ENCODE data around the gene EFHD1. TPM values are rescaled to one million over a fixed set of nuclear protein-coding genes. Genes with fewer than 3 reads are reported as not detected.

The EFHD1 gene
- total and polyA plus RNA-seq, 2 of the 13 experiments (the other 11 are each of a cell fraction or from before 2014, with no cell fraction given), result 0.09 TPM; not detected in 1

DNA sequence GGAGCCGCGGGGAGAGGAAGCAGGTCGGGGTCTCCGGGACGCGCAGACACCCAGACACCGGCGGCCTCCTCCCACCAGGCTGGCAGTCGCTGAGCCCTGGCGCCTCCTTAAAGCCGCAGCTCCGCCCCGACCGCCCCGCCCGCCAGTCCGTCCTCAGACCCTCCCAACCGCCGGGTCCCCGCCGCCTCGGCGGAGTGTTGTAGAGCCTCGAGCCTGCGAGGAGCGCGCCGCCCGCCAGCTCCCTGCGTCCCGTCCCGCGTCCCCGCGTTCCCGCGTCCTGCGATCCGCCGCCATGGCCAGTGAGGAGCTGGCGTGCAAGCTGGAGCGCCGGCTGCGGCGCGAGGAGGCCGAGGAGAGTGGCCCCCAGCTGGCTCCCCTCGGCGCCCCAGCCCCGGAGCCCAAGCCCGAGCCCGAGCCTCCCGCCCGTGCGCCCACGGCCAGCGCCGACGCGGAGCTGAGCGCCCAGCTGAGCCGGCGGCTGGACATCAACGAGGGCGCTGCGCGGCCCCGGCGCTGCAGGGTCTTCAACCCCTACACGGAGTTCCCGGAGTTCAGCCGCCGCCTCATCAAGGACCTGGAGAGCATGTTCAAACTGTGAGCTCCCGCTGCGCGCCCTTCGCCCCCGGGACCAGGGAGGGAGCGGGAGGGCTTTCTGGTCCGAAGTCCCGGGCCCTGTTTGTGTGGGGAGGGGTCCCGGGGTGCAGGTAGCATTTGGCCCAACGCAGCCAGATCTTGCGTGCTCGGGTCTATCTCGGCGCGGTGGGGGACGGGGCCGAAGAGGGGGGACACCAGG lies at the start of gene EFHD1 (continued):
- TF ChIP-seq ZNF607 (CRISPR knock-in tag; IDR thresholded peaks at IDR 0.05; ENCODE audit: borderline replicate concordance) (peak; percentile 87), HMG20B (CRISPR knock-in tag; conservative IDR thresholded peaks at IDR 0.05) (no peak), ZNF510 (CRISPR knock-in tag; IDR thresholded peaks at IDR 0.05; ENCODE audit: low read depth) (peak; percentile 72; the same call in 1 of the 2 replicates), ERF (CRISPR knock-in tag; IDR thresholded peaks at IDR 0.05) (0 out of 2 replicates have a peak, but pooled peaks have one; percentile 49), KDM5B (CRISPR knock-in tag; IDR thresholded peaks at IDR 0.05; ENCODE audit: borderline replicate concordance) (peak; percentile 99), EZH2 (conservative IDR thresholded peaks at IDR 0.05; ENCODE audit: low read depth, low read length) (no peak; the same call in none of the 2 replicates), NRL (CRISPR knock-in tag; IDR thresholded peaks at IDR 0.05; ENCODE audit: borderline replicate concordance) (peak; percentile 78), HNRNPK (IDR thresholded peaks at IDR 0.05; ENCODE audit: low read depth, low read length, poor library complexity, severe bottlenecking) (peak; percentile 55), KLF6 (CRISPR knock-in tag; IDR thresholded peaks at IDR 0.05) (peak; percentile 93), ZBTB7B (CRISPR knock-in tag; IDR thresholded peaks at IDR 0.05) (0 out of 2 replicates have a peak, but pooled peaks have one; percentile 27), NFYC (CRISPR knock-in tag; IDR thresholded peaks at IDR 0.05) (peak; percentile 43; the same call in 1 of the 2 replicates), SPEN (CRISPR knock-in tag; IDR thresholded peaks at IDR 0.05; ENCODE audit: low read depth) (peak; percentile 61; the same call in 1 of the 2 replicates), TCF7L2 (IDR thresholded peaks at IDR 0.05; ENCODE audit: low read depth, low read length) (no peak), HOXA3 (CRISPR knock-in tag; IDR thresholded peaks at IDR 0.05) (peak; percentile 74), MTF1 (CRISPR knock-in tag; IDR thresholded peaks at IDR 0.05) (peak; percentile 91), ZNF557 (CRISPR knock-in tag; IDR thresholded peaks at IDR 0.05) (peak; percentile 95), ZNF660 (CRISPR knock-in tag; IDR thresholded peaks at IDR 0.05; ENCODE audit: borderline replicate concordance, low read depth) (0 out of 2 replicates have a peak, but pooled peaks have one; percentile 44), ZNF253 (CRISPR knock-in tag; IDR thresholded peaks at IDR 0.05; ENCODE audit: borderline replicate concordance) (peak; percentile 98)
- TF ChIP-seq, protein P1, sequence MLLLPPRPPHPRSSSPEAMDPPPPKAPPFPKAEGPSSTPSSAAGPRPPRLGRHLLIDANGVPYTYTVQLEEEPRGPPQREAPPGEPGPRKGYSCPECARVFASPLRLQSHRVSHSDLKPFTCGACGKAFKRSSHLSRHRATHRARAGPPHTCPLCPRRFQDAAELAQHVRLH (CRISPR knock-in tag; IDR thresholded peaks at IDR 0.05; ENCODE audit: borderline replicate concordance, low read depth), result 0 out of 2 replicates have a peak, but pooled peaks have one; percentile 62
- TF ChIP-seq, protein P2, sequence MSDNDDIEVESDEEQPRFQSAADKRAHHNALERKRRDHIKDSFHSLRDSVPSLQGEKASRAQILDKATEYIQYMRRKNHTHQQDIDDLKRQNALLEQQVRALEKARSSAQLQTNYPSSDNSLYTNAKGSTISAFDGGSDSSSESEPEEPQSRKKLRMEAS (IDR thresholded peaks at IDR 0.05), result peak; percentile 98
- TF ChIP-seq, protein P3, sequence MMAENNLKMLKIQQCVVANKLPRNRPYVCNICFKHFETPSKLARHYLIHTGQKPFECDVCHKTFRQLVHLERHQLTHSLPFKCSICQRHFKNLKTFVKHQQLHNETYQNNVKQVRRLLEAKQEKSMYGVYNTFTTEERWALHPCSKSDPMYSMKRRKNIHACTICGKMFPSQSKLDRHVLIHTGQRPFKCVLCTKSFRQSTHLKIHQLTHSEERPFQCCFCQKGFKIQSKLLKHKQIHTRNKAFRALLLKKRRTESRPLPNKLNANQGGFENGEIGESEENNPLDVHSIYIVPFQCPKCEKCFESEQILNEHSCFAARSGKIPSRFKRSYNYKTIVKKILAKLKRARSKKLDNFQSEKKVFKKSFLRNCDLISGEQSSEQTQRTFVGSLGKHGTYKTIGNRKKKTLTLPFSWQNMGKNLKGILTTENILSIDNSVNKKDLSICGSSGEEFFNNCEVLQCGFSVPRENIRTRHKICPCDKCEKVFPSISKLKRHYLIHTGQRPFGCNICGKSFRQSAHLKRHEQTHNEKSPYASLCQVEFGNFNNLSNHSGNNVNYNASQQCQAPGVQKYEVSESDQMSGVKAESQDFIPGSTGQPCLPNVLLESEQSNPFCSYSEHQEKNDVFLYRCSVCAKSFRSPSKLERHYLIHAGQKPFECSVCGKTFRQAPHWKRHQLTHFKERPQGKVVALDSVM (CRISPR knock-in tag; IDR thresholded peaks at IDR 0.05), result peak; percentile 53
- TF ChIP-seq, protein P4, sequence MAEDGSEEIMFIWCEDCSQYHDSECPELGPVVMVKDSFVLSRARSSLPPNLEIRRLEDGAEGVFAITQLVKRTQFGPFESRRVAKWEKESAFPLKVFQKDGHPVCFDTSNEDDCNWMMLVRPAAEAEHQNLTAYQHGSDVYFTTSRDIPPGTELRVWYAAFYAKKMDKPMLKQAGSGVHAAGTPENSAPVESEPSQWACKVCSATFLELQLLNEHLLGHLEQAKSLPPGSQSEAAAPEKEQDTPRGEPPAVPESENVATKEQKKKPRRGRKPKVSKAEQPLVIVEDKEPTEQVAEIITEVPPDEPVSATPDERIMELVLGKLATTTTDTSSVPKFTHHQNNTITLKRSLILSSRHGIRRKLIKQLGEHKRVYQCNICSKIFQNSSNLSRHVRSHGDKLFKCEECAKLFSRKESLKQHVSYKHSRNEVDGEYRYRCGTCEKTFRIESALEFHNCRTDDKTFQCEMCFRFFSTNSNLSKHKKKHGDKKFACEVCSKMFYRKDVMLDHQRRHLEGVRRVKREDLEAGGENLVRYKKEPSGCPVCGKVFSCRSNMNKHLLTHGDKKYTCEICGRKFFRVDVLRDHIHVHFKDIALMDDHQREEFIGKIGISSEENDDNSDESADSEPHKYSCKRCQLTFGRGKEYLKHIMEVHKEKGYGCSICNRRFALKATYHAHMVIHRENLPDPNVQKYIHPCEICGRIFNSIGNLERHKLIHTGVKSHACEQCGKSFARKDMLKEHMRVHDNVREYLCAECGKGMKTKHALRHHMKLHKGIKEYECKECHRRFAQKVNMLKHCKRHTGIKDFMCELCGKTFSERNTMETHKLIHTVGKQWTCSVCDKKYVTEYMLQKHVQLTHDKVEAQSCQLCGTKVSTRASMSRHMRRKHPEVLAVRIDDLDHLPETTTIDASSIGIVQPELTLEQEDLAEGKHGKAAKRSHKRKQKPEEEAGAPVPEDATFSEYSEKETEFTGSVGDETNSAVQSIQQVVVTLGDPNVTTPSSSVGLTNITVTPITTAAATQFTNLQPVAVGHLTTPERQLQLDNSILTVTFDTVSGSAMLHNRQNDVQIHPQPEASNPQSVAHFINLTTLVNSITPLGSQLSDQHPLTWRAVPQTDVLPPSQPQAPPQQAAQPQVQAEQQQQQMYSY (CRISPR knock-in tag; IDR thresholded peaks at IDR 0.05), result peak; percentile 79
- TF ChIP-seq, protein P5, sequence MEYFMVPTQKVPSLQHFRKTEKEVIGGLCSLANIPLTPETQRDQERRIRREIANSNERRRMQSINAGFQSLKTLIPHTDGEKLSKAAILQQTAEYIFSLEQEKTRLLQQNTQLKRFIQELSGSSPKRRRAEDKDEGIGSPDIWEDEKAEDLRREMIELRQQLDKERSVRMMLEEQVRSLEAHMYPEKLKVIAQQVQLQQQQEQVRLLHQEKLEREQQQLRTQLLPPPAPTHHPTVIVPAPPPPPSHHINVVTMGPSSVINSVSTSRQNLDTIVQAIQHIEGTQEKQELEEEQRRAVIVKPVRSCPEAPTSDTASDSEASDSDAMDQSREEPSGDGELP (IDR thresholded peaks at IDR 0.05; ENCODE audit: borderline replicate concordance, low read depth), result no peak

Data from HepG2 (cell line).